Measurements from ENCODE around the gene SDK1.
"Not testable (repeated sequence)": the region's sequence is repeated elsewhere in the genome, so short reads cannot be mapped to it uniquely, and the experiment has no call there.

SDK1 gene

DNA sequence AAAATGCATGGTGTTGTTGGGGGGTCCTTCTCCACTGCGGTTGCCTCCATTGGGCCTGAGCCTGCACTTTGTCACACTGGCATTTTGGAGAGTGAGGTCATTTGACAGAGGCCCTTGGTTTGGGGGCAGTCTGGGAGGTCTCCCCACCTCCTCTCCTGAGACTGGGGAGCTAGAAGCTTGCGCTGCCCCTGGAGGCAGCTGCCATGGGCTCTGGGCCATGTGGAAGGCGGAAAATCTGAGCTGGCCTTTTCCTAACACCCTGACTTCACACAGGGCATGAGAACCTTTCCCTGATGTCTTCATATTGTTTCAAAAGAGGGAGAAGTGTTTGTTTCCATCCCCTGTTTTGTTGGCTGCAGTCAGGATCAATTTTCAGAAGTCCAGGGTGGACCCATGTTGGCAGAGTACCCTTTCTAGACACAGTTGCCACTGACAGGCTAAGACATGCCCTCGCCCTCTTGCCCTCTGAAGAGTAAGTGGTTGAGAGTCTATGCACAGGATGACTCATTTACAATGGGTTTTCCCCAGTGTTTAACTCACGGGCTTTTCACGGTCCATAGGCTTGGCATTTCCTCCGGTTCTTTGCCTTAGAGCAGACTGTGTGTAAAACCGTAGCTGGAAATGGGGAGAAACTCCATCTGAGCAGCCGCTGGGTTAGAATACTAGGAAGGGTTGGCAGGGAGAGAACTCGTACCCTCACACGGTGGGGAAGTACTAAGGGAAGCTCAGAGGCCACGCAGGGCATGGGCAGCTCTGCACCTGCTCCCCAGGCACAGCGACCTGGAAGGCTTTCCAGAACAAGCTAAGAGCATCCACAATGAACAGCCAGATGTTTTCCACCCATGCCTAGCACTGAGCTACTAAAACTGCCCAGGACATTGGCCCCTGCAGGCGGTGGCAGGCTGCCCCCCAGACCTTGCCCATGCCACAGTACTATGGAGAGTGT, 655.0 kb downstream of the SDK1 start:
- DNase-seq (ENCODE audit: low read depth), result peak; percentile 5

DNA sequence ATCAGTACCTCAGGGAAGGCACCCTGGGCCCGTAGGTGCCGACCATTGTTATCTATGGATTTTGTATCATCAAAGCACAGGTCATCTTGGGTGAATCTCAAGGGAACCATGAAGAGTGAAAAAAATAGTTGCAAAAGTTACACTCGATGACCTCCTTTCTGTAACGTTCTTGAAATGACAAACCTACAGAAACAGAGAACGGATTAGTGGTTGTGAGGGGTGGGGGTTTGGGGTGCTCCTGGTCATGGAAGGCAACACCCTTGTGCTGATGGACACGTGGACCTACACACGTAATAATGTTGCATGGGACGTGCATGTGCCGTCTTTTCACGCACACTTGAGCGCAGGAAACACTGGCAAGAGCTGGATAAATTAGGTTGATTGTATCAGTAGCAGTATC, 655.9 kb downstream of the SDK1 start:
- no peak for DNase-seq (ENCODE audit: low read depth)

DNA sequence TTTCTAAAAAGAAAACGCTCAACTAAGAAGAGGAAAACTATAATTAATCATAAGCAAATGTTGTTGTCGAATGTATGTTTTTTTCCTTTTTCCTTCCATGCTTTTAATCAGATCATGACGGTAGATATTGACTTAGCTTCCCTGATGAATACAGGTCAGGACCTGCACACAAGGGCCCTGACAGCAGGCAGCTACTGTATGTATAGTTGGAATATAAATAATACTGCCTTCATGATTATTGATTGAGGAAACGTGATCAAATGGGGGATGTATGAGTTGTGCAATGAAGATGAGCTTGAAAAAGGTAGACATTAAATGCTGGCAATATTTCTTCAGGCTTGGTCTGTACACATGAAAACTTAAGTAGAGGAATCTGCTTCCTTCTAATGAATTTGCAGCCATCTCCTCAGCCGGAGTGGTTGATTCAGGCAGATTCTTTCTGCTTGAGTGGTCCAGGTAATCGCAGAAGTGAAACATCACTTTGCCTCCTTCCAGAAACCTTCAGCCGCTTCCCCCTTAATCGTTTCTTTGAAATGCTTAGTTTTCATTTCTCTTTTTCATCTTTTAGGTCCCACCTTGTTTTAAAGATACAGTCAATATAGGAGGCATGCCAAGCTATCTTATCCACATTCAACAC, 656.5 kb downstream of the SDK1 start:
- no peak for DNase-seq (ENCODE audit: low read depth)

DNA sequence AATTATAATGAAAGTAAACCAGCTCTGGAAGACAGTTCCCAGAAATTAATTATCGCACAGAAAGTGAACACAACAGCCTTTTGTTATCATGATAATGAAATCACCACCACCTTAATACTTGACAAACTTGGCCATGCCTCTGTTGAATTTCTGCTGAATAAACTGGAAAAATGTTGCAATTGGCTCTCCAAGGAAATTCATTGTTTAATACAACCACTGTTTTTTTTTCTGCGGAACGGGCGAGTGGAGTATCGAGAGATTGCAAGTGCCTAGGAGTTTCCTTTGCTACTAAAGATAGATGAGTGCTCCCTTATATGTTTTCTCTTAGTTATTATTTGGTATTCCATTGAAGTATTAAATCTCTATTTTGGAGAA, 657.0 kb downstream of the SDK1 start:
- DNase-seq (ENCODE audit: low read depth), result no peak

DNA sequence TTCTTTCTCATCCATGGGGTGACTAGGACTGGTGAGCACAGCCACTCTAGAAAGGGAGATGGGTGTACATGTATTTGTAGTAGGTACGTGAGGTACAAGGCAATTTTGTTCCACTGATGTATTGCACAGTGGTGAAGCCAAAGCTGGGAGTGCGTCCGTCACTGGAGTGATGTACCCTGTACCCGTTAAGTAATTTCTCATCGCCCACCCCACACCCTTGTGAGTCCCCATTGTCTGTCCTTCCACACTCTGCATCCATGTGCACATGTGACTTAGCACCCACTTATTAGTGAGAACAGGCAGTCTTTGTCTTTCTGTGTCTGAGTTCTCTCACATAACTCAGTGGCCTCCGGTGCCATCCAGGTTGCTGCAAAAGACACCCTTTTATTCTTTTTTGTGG, 658.3 kb downstream of the SDK1 start:
- no peak for DNase-seq (ENCODE audit: low read depth)

DNA sequence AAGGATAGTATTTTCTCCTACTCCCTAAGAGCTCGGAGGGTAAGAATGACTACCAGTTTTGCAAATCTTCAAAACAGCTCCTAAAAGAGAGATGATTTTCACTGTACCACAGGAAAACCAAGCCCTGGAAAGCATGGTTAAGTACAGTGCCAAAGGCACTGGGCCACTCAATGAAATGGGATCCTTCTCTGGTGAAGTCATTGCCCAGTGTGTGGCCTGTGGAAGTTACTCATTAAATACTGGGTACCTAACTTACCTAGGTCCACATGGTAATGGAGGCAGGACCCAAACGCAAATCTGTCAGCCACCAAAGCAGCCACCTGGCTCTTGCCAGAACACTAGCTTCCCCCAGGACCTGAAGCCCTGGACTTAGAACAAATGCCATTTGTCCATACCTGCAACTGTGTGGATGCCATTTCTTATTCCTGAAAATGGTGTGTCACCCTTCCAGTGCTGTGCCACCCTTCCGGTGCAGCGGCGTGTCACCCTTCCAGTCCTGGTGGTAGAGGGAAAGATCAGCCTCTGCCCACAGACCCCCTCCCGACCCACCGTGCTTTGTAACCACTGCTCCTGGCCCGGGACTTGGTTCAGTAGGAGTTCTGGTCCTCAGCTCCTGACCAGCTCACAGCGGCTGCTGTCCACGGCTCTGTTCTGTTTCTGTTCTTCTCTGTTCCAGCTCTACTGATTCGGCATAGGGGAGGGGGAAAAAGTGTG, 659.2 kb downstream of the SDK1 start:
- DNase-seq (ENCODE audit: low read depth), result no peak

DNA sequence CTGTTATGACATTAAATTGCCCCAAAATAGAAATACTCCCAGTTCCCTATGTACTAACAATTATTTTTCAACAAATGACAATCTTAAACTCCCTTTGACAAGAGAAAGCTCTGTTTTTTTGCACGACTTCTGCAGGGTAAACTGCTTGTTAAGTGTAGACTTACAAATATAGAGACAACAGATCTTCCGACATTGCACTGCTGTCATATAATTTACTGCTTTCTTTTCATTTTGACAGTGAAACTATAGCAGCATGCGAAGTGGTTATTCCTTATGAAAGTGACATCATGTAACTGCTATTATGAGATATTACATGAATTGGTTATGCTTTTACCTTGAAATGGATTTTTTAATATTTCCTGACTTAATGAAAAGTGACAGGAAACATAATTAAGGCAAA, 659.9 kb downstream of the SDK1 start:
- DNase-seq (ENCODE audit: low read depth), result no peak

DNA sequence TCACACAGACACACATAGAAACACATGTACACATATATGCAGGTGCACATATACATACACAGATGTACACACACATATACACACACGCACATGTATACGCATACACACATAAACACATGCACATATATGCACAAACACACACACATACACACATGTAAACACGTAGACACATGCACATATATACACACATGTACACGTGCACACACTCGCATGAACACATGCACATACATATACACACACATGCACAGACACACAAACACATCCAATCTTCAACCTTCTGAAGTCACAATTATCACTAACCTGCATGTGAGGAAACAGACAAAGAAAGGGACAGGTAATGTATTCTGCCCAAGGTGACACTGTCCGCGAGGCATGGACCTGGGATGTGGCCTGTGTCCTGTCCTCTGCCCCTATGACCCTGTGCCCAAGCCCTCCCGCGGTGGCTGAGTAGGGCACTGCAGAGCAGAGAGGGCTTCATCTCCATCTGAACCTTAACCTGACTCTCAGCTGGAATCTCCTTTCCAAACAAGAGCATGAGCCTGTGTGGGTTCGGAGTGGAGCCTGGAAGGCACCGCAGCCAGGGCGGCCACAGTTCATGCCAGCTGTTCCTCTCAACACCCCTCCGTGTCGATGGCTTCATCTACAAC, 660.9 kb downstream of the SDK1 start:
- DNase-seq (ENCODE audit: low read depth), result no peak

DNA sequence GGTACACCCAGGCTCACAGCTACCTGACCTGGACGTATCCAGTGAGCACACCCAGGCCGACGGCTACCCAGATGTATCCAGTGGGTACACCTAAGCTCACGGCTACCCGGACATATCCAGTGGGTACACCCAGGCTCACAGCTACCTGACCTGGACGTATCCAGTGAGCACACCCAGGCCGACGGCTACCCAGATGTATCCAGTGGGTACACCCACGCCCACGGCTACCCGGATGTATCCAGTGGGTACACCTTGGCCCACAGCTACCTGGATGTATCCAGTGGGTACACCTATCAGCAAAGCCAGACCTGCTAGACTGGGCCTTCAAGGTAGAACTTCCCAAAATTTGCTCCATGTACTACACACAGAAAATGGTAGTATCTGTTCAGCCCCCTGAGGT, 662.7 kb downstream of the SDK1 start:
- not testable (repeated sequence) for DNase-seq (ENCODE audit: low read depth)

DNA sequence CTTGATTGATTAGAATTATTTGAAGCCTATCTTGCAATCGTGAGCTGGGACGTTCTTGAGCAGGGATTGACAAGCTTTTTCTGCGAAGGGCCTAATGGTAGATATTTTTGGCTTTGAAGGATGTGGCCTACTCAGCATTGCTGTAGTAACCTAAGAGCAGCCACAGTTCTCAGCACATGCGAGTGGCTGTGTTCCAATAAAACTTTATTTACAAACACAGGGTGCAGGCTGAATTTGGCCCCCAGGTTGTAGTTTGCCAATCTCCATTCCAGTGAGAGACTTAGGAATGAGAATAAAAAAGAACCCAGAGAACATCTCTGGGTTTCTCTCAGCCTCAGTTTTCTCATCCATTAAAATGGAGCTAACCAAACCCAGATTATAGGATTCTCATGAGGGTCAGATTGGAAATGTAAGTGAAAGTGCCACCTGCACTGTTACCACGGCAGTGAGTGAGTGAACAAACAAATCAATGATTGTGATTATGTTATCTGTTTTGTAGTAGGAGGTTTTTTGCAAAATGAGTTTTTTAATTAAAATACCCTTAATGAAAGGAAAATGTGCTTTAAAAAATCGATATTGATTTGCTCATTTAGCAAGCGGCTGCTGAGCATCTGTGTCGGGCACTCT, 664.0 kb downstream of the SDK1 start:
- no peak for DNase-seq (ENCODE audit: low read depth)

DNA sequence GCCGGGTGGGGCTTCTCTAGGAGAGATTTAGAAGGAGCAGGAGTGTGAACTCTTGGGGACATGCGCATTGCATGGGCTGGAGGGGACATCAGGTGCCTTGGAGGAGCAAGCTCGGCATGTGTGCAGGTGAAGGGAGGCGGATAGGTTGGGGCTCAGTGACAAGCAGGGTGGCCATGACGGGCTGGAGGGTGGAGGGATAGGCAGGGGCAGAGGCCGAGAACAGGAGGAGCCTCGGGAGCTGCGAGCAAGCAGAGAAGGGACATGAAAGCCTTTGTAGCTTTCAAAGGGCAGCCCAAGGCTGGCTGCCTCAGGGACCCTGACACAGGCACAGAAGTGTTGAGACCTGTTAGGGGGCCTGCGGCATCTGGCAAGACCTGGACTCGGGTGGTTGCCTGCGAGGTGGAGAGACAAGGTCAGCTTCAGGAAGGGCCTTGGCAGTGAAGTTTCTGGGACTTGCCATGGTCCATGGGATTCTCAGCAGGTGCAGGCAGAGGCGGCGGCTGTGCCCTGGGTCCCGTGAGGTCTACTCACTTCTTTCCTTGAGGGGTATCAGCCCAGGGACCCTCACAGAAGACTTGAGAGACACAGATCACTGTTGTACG, 664.8 kb downstream of the SDK1 start:
- DNase-seq (ENCODE audit: low read depth), result no peak

DNA sequence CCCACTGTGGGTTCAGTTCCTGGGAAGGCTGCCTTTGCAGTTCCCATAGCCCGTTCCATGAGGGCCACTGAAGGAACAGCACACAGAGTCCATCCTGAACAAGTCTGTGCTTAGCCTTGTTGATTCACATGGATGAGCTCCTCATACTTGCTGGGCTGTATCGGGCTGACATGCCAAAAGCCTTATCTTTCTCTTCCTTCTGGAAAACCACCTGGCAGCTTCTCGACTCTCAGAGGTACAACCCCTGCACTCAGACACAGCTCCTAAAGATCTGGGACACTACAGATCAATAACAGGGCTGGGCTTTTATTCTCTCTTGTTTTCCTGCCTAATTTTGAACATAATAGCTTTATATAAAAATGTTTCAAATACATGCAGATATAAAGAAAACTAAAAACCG, 667.2 kb downstream of the SDK1 start:
- no peak for DNase-seq (ENCODE audit: low read depth)

DNA sequence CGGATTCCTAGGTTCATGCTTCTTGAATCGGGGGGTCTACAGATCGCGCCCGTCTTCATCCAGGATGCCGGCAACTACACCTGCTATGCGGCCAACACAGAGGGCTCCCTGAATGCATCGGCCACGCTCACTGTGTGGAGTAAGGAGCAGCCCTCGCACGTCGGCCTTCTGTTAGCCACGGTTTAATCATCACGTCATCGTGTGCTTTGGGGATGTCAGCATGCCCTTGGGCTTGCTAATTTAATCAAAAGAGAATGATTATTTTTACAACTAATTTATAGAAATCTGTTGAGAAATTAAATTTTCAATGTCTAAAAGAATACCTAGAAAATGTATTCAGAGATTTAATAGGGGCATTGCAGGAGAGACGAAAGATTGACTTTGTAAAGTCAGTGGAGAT, 668.2 kb downstream of the SDK1 start:
- DNase-seq (ENCODE audit: low read depth), result no peak

DNA sequence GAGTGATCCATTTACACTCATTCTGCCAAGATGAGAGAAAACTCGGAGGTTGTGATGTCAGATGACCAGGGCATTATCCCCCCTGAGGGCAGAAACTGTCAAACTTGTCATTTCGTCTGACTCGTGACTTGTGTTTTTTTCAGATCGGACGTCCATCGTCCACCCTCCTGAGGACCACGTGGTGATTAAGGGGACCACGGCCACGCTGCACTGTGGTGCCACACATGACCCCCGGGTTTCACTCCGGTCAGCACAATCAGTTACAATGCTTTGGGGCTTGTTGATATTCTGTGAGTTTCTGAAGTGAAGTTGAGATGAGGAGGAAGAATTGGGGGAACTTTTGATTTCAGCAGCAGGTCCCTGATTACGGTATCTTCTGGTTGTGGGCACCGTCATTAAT, 670.3 kb downstream of the SDK1 start:
- DNase-seq (ENCODE audit: low read depth), result no peak

DNA sequence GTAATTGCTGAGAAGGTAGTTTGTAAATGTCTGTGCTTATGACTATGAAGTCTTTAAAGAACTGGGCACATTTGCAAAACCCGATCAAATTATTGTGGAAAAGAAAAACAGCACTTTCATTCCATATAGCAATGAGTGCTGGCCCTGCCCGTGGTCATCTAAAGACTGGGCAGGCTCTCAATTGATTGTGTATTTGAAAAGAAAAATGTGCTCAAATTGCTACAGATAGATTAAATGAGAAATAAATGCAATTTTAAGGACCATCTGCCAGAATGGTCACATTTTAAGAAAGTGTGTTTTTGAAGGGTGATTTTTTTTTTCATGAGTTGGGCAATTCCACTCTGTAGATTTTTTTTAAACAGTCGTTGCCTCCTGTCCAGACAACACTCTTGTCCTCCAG, 672.2 kb downstream of the SDK1 start:
- DNase-seq (ENCODE audit: low read depth), result no peak

DNA sequence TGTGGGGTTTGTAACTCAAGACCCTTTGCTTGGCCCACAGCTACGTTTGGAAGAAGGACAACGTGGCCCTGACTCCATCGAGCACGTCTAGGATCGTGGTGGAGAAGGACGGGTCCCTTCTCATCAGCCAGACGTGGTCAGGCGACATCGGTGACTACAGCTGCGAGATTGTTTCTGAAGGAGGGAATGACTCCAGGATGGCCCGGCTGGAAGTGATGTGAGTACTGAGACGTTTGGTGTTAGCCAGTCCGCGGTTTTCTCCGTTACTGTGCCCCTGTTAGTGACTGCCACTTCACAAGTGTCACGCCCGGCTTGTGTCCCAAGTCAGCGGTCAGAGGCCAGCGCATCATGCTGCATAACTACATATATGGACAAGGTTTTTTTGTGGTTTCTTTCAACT, 673.3 kb downstream of the SDK1 start:
- no peak for DNase-seq (ENCODE audit: low read depth)

DNA sequence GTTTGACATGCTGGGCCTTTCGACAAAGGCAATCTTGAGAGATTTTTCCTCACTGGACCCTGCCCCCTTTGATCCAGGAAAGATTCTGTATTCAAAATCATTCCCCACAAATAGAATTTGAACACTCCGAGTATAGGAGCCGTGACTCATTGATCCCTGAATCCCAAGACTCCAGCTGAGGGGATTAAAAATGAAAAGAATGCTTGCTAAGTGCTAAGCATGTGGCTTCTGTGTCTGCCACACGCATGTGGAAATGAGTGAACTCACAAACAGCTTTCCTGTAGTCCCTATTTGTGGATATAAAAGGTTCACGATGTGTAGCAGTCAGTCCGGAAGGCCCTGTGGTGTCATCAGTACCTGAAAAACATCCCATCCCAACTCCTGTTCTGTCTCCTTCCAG, 674.3 kb downstream of the SDK1 start:
- no peak for DNase-seq (ENCODE audit: low read depth)

DNA sequence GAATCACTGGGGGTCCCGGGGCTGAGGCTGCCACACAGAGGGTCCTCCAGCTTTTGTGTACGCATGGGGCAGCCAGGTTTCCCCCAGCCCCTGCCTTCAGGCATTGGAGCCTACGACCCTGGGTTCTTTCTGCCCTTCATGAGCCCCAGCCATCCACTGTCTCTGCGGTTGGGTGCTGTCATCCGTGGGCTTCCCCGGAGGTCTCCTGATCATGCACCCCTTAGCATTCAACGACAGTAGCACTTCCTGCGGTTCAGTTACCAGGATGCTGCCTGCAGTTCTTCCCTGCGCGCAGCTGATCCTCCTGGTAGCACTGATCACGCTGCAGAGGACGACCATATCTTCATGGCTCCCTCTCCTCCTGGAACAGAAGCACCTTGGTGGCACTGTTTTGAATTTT, 676.3 kb downstream of the SDK1 start:
- DNase-seq (ENCODE audit: low read depth), result no peak

DNA sequence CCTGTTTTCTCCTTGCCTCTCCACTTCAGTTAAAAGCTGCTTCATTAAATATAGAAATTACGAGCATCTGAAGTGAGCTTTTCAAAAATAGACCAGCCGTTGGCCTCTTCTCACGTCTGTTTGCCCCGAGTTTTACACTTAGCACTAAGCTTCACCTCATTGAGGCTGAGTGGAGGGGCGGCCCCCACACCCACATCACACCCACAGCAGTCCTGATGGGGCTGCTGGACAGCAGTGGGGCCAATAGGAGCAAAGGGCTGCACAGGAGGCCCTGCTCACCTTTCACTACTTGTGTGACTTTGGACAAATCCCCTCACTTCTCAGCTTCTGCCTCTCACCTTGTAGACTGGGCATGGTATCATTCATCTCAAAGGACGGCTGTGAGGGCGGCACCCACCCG, 677.8 kb downstream of the SDK1 start:
- DNase-seq (ENCODE audit: low read depth), result no peak

DNA sequence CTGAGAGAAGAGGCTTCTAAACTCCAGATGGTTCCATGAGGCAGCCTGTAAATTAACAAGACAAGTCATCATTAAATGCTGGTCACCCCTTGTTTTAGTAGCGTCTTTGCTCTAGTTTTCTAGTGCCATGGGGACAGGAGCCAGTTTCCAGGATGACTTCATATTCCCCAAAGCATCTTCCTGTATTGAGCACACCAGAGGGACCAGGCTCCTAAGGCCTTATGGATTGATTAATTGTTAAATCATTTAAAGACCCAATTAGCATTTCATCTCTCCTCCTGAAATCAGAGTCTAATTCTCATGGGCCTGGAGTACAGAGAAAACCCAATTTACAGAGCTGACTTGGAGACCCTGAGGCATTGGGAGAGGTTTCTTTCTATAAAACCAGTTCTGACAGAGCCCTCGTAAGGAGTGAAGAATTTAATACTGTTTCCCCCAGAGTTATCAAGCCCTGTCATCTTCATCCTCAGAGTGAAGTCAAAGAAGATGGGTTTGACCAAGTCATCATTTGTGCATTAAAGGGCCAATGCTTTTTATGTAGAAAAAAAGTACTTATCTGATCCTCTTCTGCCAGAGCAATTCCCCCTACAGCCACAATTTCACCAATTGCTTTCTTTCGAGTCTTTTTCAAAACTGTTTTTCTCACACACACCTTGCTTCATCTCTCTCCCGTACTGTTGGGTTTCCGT, 678.7 kb downstream of the SDK1 start:
- no peak for DNase-seq (ENCODE audit: low read depth)

DNA sequence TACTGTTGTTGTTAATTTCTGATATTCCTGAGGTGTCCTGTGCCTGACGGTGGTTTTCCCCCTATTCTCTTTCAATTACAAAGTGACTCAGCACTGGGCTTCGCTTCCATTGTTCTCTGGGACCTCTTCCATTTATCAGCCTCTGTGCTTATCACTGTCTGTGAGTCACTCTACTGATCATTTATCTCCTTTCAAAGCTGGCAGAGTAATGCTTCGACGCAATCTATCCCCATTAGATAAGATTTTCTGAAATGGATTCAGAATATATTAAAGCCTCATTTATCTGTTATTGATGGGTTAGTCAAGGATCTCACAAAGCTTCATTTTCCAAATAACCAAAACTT, 679.2 kb downstream of the SDK1 start:
- no peak for DNase-seq (ENCODE audit: low read depth)

Data from HS-5 (cell line).